Thyroid gland (tissue), 4 donors: ENCODE measurements around the gene IMPA2. TPM values are rescaled to one million over a fixed set of nuclear protein-coding genes. Genes with fewer than 3 reads are reported as not detected.

Experiments
- DNase-seq, 2 donors: peaks; one replicate each; pipeline ENCODE4 v3.0.0-alpha.2; 2019
- H3K27ac ChIP-seq, 3 donors: fragments of 200-600 bp; sonication (generic); 1 replicate in 2 of 3; 2 replicates in 1 of 3; pipeline ENCODE4 v1.5.1; 2016 to 2019; ENCODE audit warnings: mild to moderate bottlenecking in 1 of 3, moderate library complexity in 1 of 3
- H3K27me3 ChIP-seq: fragments of 200-600 bp; sonication (generic); one replicate; pipeline ENCODE4 v1.5.1; 2019
- H3K36me3 ChIP-seq, 2 donors: fragments of 200-600 bp; sonication (generic); one replicate each; pipeline ENCODE4 v1.5.1; 2016 to 2019
- H3K4me1 ChIP-seq, 2 donors: fragments of 200-600 bp; sonication (generic); one replicate each; pipeline ENCODE4 v1.5.1; 2017 to 2019
- H3K4me3 ChIP-seq, 3 donors: fragments of 200-600 bp; sonication (generic); replicated peaks in 1 of 3; 1 replicate in 2 of 3; 2 replicates in 1 of 3; pipeline ENCODE4 v1.5.1; 2016; ENCODE audit warnings: mild to moderate bottlenecking in 1 of 3
- H3K9me3 ChIP-seq: fragments of 200-600 bp; sonication (generic); one replicate; pipeline ENCODE4 v1.5.1; 2017
- POLR2A ChIP-seq, 2 donors: fragments of 450-650 bp; IDR thresholded peaks; one replicate each; pipeline ENCODE4 v1.6.1; 2017; ENCODE audit warnings: antibody characterized with exemption in 2 of 2, mild to moderate bottlenecking in 2 of 2, moderate library complexity in 1 of 2
- WGBS, 2 donors: methylation state at CpG; one replicate each; pipeline ENCODE4 v1.1.5; 2017; 5-methylcytosine and 5-hydroxymethylcytosine counted together
- intact Hi-C: fragments of 100-400 bp; cut with DNase I; formaldehyde crosslinking; loops from one replicate; pipeline ENCODE4 v1.15.1; 2023
- total RNA-seq, 4 donors: library from RNA; depleted of rRNA; stranded (reverse); fragments of >200 nt; gene quantifications; one replicate each; pipeline ENCODE4 v1.2.3, GENCODE V29; 2016
- TF ChIP-seq, protein P1 (sequence below), 6 experiments: fragments of 200-600 bp in 3 of 6; fragments of 450-650 bp in 3 of 6; sonication (generic) in 3 of 6; IDR thresholded peaks; one replicate each; pipeline ENCODE4 v1.5.1; 2016 to 2019; ENCODE audit warnings: antibody characterized with exemption in 6 of 6, mild to moderate bottlenecking in 2 of 6, inconsistent platforms in 1 of 6, moderate library complexity in 1 of 6

The IMPA2 gene
- total RNA-seq, 4 donors from 2014 or later = 42.5 to 75.8 (median 54.3) TPM

GRCh38 chr18:12056884-12057402, 75.6 kb downstream of the IMPA2 start:
- intact Hi-C loops = no loop called here
- DNase-seq = no peak
- H3K27me3 ChIP-seq = no peaks in the 10 kb centered on the region
- H3K4me3 ChIP-seq = no peak overlapping the region
- no peaks in the 10 kb centered on the region for H3K9me3 ChIP-seq
- no peaks in the 10 kb centered on the region for H3K4me1 ChIP-seq
- no peaks in the 10 kb centered on the region for H3K36me3 ChIP-seq
- H3K27ac ChIP-seq = no peak overlapping the region
- TF ChIP-seq POLR2A (IDR thresholded peaks at IDR 0.05) = no peak
- TF ChIP-seq, protein P1, sequence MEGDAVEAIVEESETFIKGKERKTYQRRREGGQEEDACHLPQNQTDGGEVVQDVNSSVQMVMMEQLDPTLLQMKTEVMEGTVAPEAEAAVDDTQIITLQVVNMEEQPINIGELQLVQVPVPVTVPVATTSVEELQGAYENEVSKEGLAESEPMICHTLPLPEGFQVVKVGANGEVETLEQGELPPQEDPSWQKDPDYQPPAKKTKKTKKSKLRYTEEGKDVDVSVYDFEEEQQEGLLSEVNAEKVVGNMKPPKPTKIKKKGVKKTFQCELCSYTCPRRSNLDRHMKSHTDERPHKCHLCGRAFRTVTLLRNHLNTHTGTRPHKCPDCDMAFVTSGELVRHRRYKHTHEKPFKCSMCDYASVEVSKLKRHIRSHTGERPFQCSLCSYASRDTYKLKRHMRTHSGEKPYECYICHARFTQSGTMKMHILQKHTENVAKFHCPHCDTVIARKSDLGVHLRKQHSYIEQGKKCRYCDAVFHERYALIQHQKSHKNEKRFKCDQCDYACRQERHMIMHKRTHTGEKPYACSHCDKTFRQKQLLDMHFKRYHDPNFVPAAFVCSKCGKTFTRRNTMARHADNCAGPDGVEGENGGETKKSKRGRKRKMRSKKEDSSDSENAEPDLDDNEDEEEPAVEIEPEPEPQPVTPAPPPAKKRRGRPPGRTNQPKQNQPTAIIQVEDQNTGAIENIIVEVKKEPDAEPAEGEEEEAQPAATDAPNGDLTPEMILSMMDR (IDR thresholded peaks at IDR 0.05) = no peak
- WGBS, 2 donors = 80 to 97% methylated on average over 10 to 11 of the region's 14 CpGs

DNA sequence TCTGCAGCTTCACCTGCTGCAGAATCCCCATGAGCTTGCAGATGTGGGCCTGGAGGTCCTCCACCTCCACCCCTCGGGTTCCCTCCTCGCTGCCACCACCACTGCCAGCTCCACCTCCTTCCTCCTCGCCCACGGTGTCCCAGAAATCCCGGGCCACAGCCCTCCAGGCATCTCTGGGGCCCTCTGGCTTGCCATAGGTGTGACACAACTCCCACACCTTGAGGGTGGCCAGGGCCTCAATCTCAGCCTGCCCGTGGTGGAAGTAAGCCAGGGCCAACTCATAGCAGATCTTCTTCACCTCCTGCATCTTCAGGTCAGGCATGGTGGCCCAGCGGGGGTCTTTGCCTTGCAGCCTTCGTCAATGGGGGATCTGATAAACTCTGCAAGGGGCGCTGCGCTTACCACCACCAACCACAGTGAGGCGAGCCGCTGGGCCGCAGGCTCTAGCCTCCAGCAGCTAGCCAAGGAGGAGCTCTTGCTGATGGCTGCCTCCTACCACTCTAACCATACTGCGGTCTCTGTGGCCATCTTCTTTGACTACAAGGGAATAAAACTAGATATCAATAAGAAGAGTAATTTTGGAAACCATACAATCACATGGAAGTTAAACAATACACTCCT, 76.2 kb downstream of the IMPA2 start:
- TF ChIP-seq, protein P1 (IDR thresholded peaks at IDR 0.05) = no peak
- no peak for TF ChIP-seq POLR2A (IDR thresholded peaks at IDR 0.05)
- no peaks in the 10 kb centered on the region for H3K9me3 ChIP-seq
- no peaks in the 10 kb centered on the region for H3K27me3 ChIP-seq
- H3K36me3 ChIP-seq = no peaks in the 10 kb centered on the region
- no peaks in the 10 kb centered on the region for H3K4me1 ChIP-seq
- no peak overlapping the region for H3K27ac ChIP-seq
- H3K4me3 ChIP-seq = no peak overlapping the region
- 77 to 88% methylated on average over 13 to 14 of the region's 14 CpGs for WGBS, 2 donors
- no peak for DNase-seq
- intact Hi-C loops = no loop called here

DNA sequence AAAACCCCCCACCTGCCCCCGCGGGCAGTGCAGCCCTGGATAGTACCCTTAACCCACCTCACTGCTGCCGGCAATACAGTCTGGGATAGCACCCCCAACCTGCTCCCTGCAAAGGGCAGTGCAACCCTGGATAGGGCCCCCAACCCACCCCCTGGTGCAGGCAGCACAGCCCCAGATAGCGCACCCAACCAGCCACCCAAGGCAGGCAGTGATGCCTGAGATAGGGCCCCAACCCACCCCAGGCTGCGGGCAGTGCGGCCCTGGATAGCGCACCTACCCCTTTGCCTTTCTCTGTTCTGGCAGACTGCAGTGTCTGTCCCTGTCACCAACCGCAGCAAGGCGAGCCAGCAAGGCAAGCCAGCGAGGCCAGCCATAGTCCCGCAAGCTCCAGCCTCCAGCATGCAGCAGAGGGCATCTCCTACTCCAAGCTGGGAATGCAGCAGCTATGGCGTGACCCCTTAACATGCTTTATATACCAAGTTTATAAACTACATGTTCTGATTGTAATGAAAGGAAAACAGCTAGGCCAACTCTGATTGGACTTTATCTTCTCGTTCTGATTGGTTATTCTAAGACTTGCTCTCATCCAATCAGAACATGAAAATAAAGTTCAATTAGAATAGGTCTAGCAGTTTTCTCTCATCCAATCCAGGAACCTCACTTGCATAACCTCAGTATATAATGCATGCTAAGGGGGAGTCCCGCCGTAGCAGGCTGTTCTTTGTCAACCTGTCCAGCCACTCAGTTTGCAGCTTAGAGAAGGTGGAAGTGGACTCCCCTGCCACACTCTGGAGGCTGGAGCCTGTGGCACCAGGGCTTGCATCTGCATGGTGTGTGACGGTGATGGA, 78.3 kb downstream of the IMPA2 start:
- intact Hi-C loops = no loop called here
- no peak overlapping the region for H3K4me3 ChIP-seq
- H3K4me1 ChIP-seq = no peaks in the 10 kb centered on the region
- H3K27ac ChIP-seq = no peak overlapping the region
- no peaks in the 10 kb centered on the region for H3K27me3 ChIP-seq
- no peak for DNase-seq
- WGBS, 2 donors = 92 to 95% methylated on average over 15 to 16 of the region's 16 CpGs
- H3K9me3 ChIP-seq = no peaks in the 10 kb centered on the region
- H3K36me3 ChIP-seq = no peaks in the 10 kb centered on the region
- no peak for TF ChIP-seq POLR2A (IDR thresholded peaks at IDR 0.05)
- TF ChIP-seq, protein P1 (IDR thresholded peaks at IDR 0.05) = no peak

DNA sequence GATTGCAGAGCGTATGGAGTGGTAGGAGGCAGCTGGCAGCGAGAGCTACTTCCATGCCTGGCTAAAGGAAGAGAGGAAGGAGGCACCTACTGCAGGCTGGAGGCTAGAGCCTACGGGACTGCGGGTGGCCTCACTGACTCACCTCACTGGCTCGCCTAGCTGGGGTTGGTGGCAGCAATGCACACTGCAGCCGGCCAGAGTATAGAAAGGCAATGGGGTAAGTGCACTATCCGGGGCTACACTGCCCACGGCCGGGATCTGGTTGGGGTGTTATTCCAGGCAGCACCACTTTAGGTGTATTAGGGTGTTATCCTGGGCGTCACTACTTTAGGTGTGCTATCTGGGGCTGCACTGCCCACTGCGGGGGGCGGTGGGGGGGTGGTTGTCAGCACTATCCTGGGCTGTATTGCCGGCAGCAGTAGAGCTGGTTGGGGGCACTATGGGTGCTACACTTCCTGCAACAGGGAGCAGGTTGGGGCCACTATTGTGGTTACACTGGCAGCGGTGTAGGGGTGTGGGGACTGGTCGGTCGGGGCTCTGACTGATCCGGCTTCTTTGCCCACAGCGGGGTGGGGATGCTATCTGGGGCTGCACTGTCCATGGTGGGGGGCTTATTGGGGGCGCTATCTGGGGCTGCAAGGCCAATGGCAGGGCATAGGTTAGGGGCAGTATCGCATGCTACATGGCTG, 79.0 kb downstream of the IMPA2 start:
- Histone ChIP-seq H3K4me3 (no peak overlapping the region), H3K9me3 (no peaks in the 10 kb centered on the region), H3K36me3 (no peaks in the 10 kb centered on the region), H3K27ac (no peak overlapping the region), H3K27me3 (no peaks in the 10 kb centered on the region), H3K4me1 (no peaks in the 10 kb centered on the region)
- WGBS, 2 donors = 76 to 95% methylated on average over 11 to 13 of the region's 20 CpGs
- no peak for DNase-seq
- intact Hi-C loops = no loop called here
- TF ChIP-seq, protein P1 (IDR thresholded peaks at IDR 0.05) = no peak
- no peak for TF ChIP-seq POLR2A (IDR thresholded peaks at IDR 0.05)
